ENCODE measurements around the gene TRAPPC10.

- no peak for TF ChIP-seq CTCF (IDR thresholded peaks at IDR 0.05; ENCODE audit: low read depth, low read length)
- TF ChIP-seq EZH2phosphoT487 (IDR thresholded peaks at IDR 0.05; ENCODE audit: low read depth) = no peak
Observed at GRCh38 chr21:44000360-44000759, 11.7 kb upstream of the TRAPPC10 start.

Data from OCI-LY3 (cell line).